Endothelial cell of umbilical vein (primary cell): Measurements from ENCODE around the gene ADIG. TPM values are rescaled to one million over a fixed set of nuclear protein-coding genes. Genes with fewer than 3 reads are reported as not detected.

Source experiments
- BruUV-seq: library from RNA; stranded (reverse); fragments of 400-500 nt; replicated peaks from 2 replicates; lab custom pipeline; 2021; lab: Mats Ljungman, UMichigan
- CTCF ChIA-PET: fragments of 300-600, 350-600 bp; sonication (Branson Sonifier 250); formaldehyde crosslinking; loops from one replicate; lab custom pipeline; 2021; ENCODE audit warnings: antibody characterized with exemption, inconsistent platforms; lab: Charles Lee
- POLR2A ChIA-PET: fragments of 300-600, 350-600 bp; sonication (Branson Sonifier 250); formaldehyde crosslinking; loops from one replicate; lab custom pipeline; 2021; ENCODE audit warnings: antibody characterized with exemption, inconsistent platforms; lab: Charles Lee
- DNase-seq: peaks from one replicate; pipeline ENCODE4 v3.0.0-alpha.2; 2011; ENCODE audit warnings: low read depth, low spot score
- FAIRE-seq: peaks from 2 replicates; lab custom pipeline; 2011; peaks lifted over from hg19 to GRCh38; lab: Jason Lieb, UNC
- H2AFZ ChIP-seq: 2 replicates; pipeline ENCODE4 v1.6.0; 2012; ENCODE audit warnings: low read depth, low read length, control low read depth, inconsistent platforms
- H3K27ac ChIP-seq: 2 replicates; pipeline ENCODE4 v1.5.1; 2011; ENCODE audit warnings: low read depth, mild to moderate bottlenecking, control low read depth, low read length, moderate library complexity; ENCODE audit not compliant: insufficient read depth
- H3K27me3 ChIP-seq, 2 experiments: 2 replicates each; pipeline versions ENCODE4 v1.6.0 to v1.6.1; 2011; ENCODE audit warnings: low read length in 2 of 2, mixed read lengths in 1 of 2; ENCODE audit not compliant: control insufficient read depth in 2 of 2, insufficient read depth in 2 of 2
- H3K36me3 ChIP-seq, 2 experiments: 2 replicates in 1 of 2; 3 replicates in 1 of 2; pipeline ENCODE4 v1.5.1; 2011; ENCODE audit warnings: low read length in 2 of 2, mild to moderate bottlenecking in 1 of 2, moderate library complexity in 1 of 2; ENCODE audit not compliant: control insufficient read depth in 2 of 2, insufficient read depth in 2 of 2; ENCODE audit errors: extremely low read depth in 1 of 2
- H3K4me1 ChIP-seq: 3 replicates; pipeline ENCODE4 v1.5.1; 2011; ENCODE audit warnings: mild to moderate bottlenecking, low read length; ENCODE audit not compliant: control insufficient read depth, insufficient read depth; ENCODE audit errors: extremely low read depth
- H3K4me2 ChIP-seq: 2 replicates; pipeline ENCODE4 v1.6.1; 2011; ENCODE audit warnings: low read length, control low read depth, mixed read lengths; ENCODE audit not compliant: insufficient read depth
- H3K4me3 ChIP-seq, 3 experiments: fragments of 200-600 bp in 1 of 3; sonication (generic), shearing (Covaris generic) in 1 of 3; replicated peaks in 1 of 3; 2 replicates each; pipeline ENCODE4 v1.5.1; 2011 to 2016; ENCODE audit warnings: control low read depth in 3 of 3, low read length in 3 of 3, mild to moderate bottlenecking in 2 of 3, inconsistent platforms in 1 of 3, low read depth in 1 of 3, moderate library complexity in 1 of 3; ENCODE audit not compliant: insufficient read depth in 1 of 3
- H3K79me2 ChIP-seq: 2 replicates; pipeline ENCODE4 v1.6.0; 2012; ENCODE audit warnings: low read length, inconsistent platforms; ENCODE audit not compliant: control insufficient read depth, insufficient read depth
- H3K9ac ChIP-seq: replicated peaks from 2 replicates; pipeline ENCODE3; 2011; ENCODE audit warnings: low read length, control low read depth; ENCODE audit not compliant: insufficient read depth; ENCODE audit errors: extremely low read depth
- H3K9me1 ChIP-seq: replicated peaks from 3 replicates; pipeline ENCODE4 v1.6.0; 2011; ENCODE audit warnings: mild to moderate bottlenecking, low read length; ENCODE audit not compliant: control insufficient read depth, insufficient read depth; ENCODE audit errors: extremely low read depth
- H3K9me3 ChIP-seq: replicated peaks from 2 replicates; pipeline ENCODE4 v1.5.1; 2012; ENCODE audit warnings: low read length, inconsistent platforms; ENCODE audit not compliant: control insufficient read depth, insufficient read depth
- H4K20me1 ChIP-seq: replicated peaks from 2 replicates; pipeline ENCODE3; 2011; ENCODE audit warnings: mild to moderate bottlenecking, low read length; ENCODE audit not compliant: control insufficient read depth, insufficient read depth; ENCODE audit errors: extremely low read depth
- CTCF ChIP-seq, 2 donors: IDR thresholded peaks; 1 replicate in 1 of 2; 2 replicates in 1 of 2; pipeline ENCODE4 v1.5.1; 2011; ENCODE audit warnings: low read length in 2 of 2, mild to moderate bottlenecking in 2 of 2, moderate library complexity in 2 of 2, control low read depth in 1 of 2, inconsistent platforms in 1 of 2, low read depth in 1 of 2; ENCODE audit not compliant: insufficient read depth in 1 of 2; ENCODE audit errors: extremely low read depth in 1 of 2
- EZH2 ChIP-seq: IDR thresholded peaks from 2 replicates; pipeline ENCODE4 v1.6.1; 2012; ENCODE audit warnings: borderline replicate concordance, low read depth, mild to moderate bottlenecking, moderate library complexity, low read length, inconsistent platforms; ENCODE audit not compliant: severe bottlenecking
- FOS ChIP-seq: IDR thresholded peaks from 2 replicates; pipeline ENCODE4 v1.6.1; 2011; ENCODE audit warnings: mild to moderate bottlenecking, low read length, moderate library complexity, borderline replicate concordance; ENCODE audit not compliant: insufficient read depth
- GATA2 ChIP-seq: IDR thresholded peaks from 2 replicates; pipeline ENCODE4 v1.7.0; 2011; ENCODE audit warnings: low read depth, mild to moderate bottlenecking, moderate library complexity, mixed read lengths, low read length; ENCODE audit not compliant: insufficient read length, insufficient read depth
- JUN ChIP-seq: IDR thresholded peaks from 2 replicates; pipeline ENCODE4 v1.6.1; 2011; ENCODE audit warnings: borderline replicate concordance, low read depth; ENCODE audit not compliant: insufficient read length, insufficient read depth
- MAX ChIP-seq: IDR thresholded peaks from 2 replicates; pipeline ENCODE4 v1.6.1; 2011; ENCODE audit not compliant: insufficient read depth, insufficient read length
- MYC ChIP-seq: IDR thresholded peaks from one replicate; pipeline ENCODE4 v1.6.1; 2011; ENCODE audit warnings: mild to moderate bottlenecking, low read depth, low read length
- dilution Hi-C: fragments of 300-500 bp; cut with MboI; formaldehyde crosslinking; loops from one replicate; pipeline ENCODE4 v1.15.0; 2019; ENCODE audit warnings: low sequenced_read_pairs; ENCODE audit not compliant: extremely low pct_ligation_motif_present
- intact Hi-C: fragments of 100-400 bp; cut with micrococcal nuclease; formaldehyde crosslinking; loops from one replicate; pipeline ENCODE4 v1.10.0; 2022
- polyA plus RNA-seq, 4 experiments: library from polyadenylated mRNA; depleted of rRNA in 3 of 4; stranded (reverse) in 3 of 4; unstranded in 1 of 4; fragments of >200 nt; gene quantifications; 2 replicates each; pipeline versions ENCODE4 v1.2.1 to v1.2.3, GENCODE V29; 2011 to 2012; ENCODE audit warnings: missing spikeins in 1 of 4
- total RNA-seq: library from RNA; stranded (reverse); gene quantifications from 2 replicates; pipeline ENCODE4 v1.2.3, GENCODE V29; 2021

The ADIG gene
- total and polyA plus RNA-seq, 2 donors (not counting 3 experiments of a cell fraction or from before 2014, with no cell fraction given), result not detected

GRCh38 chr20:38602185-38602581, 21.2 kb downstream of the ADIG start:
- Histone ChIP-seq H2AFZ (peak overlapping the region; percentile 84), H3K9me1 (no peaks in the 10 kb centered on the region), H3K36me3 (no peaks in the 10 kb centered on the region), H3K27me3 (peaks cover 0 to 1% of the 10 kb centered on the region in 2 experiments), H3K4me2 (no peak overlapping the region), H3K27ac (no peak overlapping the region), H3K4me1 (peaks cover 19% of the 10 kb centered on the region), H3K4me3 (no peak overlapping the region), H3K9me3 (no peaks in the 10 kb centered on the region), H3K79me2 (no peaks in the 10 kb centered on the region), H3K9ac (no peak overlapping the region), H4K20me1 (no peaks in the 10 kb centered on the region)
- intact Hi-C loops (no loop called here), dilution Hi-C loops (no loop called here)
- FAIRE-seq, result peak; percentile 53
- CTCF ChIA-PET, result no interaction called here
- DNase-seq, result no peak
- no peak for TF ChIP-seq FOS
- TF ChIP-seq MAX, result no peak
- TF ChIP-seq EZH2, result no peak
- TF ChIP-seq MYC, result no peak
- TF ChIP-seq JUN, result no peak
- no TSS peak for BruUV-seq
- POLR2A ChIA-PET, result no interaction called here

GRCh38 chr20:38603286-38603685, 22.3 kb downstream of the ADIG start:
- dilution Hi-C loops, result no loop called here
- ChIA-PET CTCF (interaction anchor here (1.6 kb wide), 1 partner anchor 11 kb away, joined by 3 read pairs; no protein-coding TSS in a partner anchor), POLR2A (no interaction called here)

More at GRCh38 chr20:38603286-38603685, 22.3 kb downstream of the ADIG start:
- H3K9me3 ChIP-seq, result no peaks in the 10 kb centered on the region
- intact Hi-C loops, result no loop called here
- no peaks in the 10 kb centered on the region for H3K9me1 ChIP-seq
- no peak overlapping the region for H2AFZ ChIP-seq
- H3K9ac ChIP-seq, result no peak overlapping the region
- H3K4me2 ChIP-seq, result no peak overlapping the region
- no peak overlapping the region for H3K4me3 ChIP-seq
- peaks cover 19% of the 10 kb centered on the region for H3K4me1 ChIP-seq
- no peak for FAIRE-seq
- no peaks in the 10 kb centered on the region for H3K36me3 ChIP-seq
- DNase-seq, result no peak
- H3K79me2 ChIP-seq, result no peaks in the 10 kb centered on the region
- H4K20me1 ChIP-seq, result no peaks in the 10 kb centered on the region
- peaks cover 0 to 3% of the 10 kb centered on the region in 2 experiments for H3K27me3 ChIP-seq
- no peak for TF ChIP-seq GATA2
- TF ChIP-seq EZH2, result no peak
- TF ChIP-seq MAX, result no peak
- TF ChIP-seq MYC, result no peak
- no peak for TF ChIP-seq JUN
- TF ChIP-seq CTCF (IDR thresholded peaks at IDR 0.05; ENCODE audit: extremely low read depth in 1 of 2, insufficient read depth in 1 of 2, low read depth in 1 of 2, low read length in 2 of 2), result no peak
- no TSS peak for BruUV-seq
- H3K27ac ChIP-seq, result no peak overlapping the region
